A673 (cell line): Measurements from ENCODE around the gene C6orf52. TPM values are rescaled to one million over a fixed set of nuclear protein-coding genes. Genes with fewer than 3 reads are reported as not detected.
"Not testable (repeated sequence)": the region's sequence is repeated elsewhere in the genome, so short reads cannot be mapped to it uniquely, and the experiment has no call there.

Source experiments
- BruUV-seq: library from RNA; stranded (reverse); fragments of 400-500 nt; replicated peaks from 2 replicates; lab custom pipeline; 2021; lab: Mats Ljungman, UMichigan
- CTCF ChIA-PET: fragments of 300-600 bp; sonication (Branson Sonifier 250); formaldehyde crosslinking; loops from one replicate; lab custom pipeline; 2022; ENCODE audit warnings: antibody characterized with exemption; lab: Charles Lee
- POLR2A ChIA-PET: fragments of 300-600 bp; sonication (Branson Sonifier 250); formaldehyde crosslinking; loops from one replicate; lab custom pipeline; 2022; ENCODE audit warnings: antibody characterized with exemption; ENCODE audit not compliant: low non-redundant PET; lab: Charles Lee
- DNase-seq: peaks from one replicate; pipeline ENCODE4 v3.0.0-alpha.2; 2015; ENCODE audit warnings: low spot score
- H3K27ac ChIP-seq: fragments of 200-600 bp; sonication (generic); 2 replicates; pipeline ENCODE4 v1.5.1; 2016; ENCODE audit warnings: mixed run types, low read depth, mild to moderate bottlenecking, mixed read lengths, antibody characterized with exemption, low read length; ENCODE audit not compliant: poor library complexity, severe bottlenecking
- H3K27me3 ChIP-seq: fragments of 200-600 bp; sonication (generic); replicated peaks from 2 replicates; pipeline ENCODE4 v1.6.1; 2017; ENCODE audit warnings: mixed run types, low read depth, mild to moderate bottlenecking, mixed read lengths, antibody characterized with exemption, low read length; ENCODE audit not compliant: insufficient read depth, poor library complexity
- H3K36me3 ChIP-seq: fragments of 200-600 bp; sonication (generic); 2 replicates; pipeline ENCODE4 v1.6.1; 2016; ENCODE audit warnings: mixed run types, mild to moderate bottlenecking, mixed read lengths, antibody characterized with exemption, low read length; ENCODE audit not compliant: insufficient read depth, poor library complexity, severe bottlenecking
- H3K4me1 ChIP-seq: fragments of 200-600 bp; sonication (generic); 2 replicates; pipeline ENCODE4 v1.6.1; 2017; ENCODE audit warnings: mixed run types, mild to moderate bottlenecking, mixed read lengths, antibody characterized with exemption, low read length; ENCODE audit not compliant: insufficient read depth, poor library complexity, severe bottlenecking
- H3K4me3 ChIP-seq: fragments of 200-600 bp; sonication (generic); 2 replicates; pipeline ENCODE4 v1.5.1; 2016; ENCODE audit warnings: low read depth, mixed run types, mild to moderate bottlenecking, mixed read lengths, low read length; ENCODE audit not compliant: poor library complexity, severe bottlenecking
- H3K9me3 ChIP-seq: fragments of 200-600 bp; sonication (generic); 2 replicates; pipeline ENCODE4 v1.6.1; 2016; ENCODE audit warnings: mixed run types, low read depth, mild to moderate bottlenecking, mixed read lengths, antibody characterized with exemption, low read length; ENCODE audit not compliant: poor library complexity, severe bottlenecking
- CTCF ChIP-seq: fragments of 300-800, 200-600 bp; sonication (generic); conservative IDR thresholded peaks from 2 replicates; pipeline ENCODE4 v1.5.1; 2017; ENCODE audit warnings: low read depth, mild to moderate bottlenecking, antibody characterized with exemption, low read length, moderate library complexity, mixed read lengths
- EZH2 ChIP-seq: fragments of 200-600 bp; sonication (generic); IDR thresholded peaks from 2 replicates; pipeline ENCODE4 v1.6.1; 2017; ENCODE audit warnings: borderline replicate concordance, low read depth, mild to moderate bottlenecking, mixed read lengths, antibody characterized with exemption, low read length; ENCODE audit not compliant: poor library complexity, severe bottlenecking
- intact Hi-C: fragments of 100-400 bp; cut with micrococcal nuclease; formaldehyde crosslinking; loops from one replicate; pipeline ENCODE4 v1.10.0; 2022; ENCODE audit not compliant: unreplicated experiment
- total RNA-seq: library from RNA; stranded (reverse); gene quantifications from 2 replicates; pipeline ENCODE4 v1.2.3, GENCODE V29; 2021

The C6orf52 gene
- total RNA-seq, 1 experiment from 2014 or later = 0.69 TPM

DNA sequence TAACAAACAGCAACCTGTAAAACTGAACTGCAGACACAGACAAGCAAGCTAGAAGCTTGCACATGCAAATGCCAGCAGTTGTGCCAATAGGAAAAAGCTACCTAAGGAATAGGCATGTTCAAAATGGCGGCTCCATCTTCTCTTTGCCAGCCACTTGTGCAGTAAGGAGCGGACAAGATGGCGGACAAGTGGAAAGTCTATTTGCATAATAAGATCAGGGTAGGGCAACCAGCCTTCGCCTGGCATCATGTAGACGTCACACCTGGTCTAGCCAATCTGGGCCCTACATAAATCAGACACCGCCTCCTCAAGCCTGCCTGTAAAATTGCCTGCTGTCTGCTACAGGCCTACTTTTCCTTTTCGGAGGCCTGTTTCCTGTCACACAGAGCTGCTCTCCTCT, 18.0 kb downstream of the C6orf52 start:
- Histone ChIP-seq H3K4me1 (no peaks in the 10 kb centered on the region), H3K27ac (no peak overlapping the region), H3K27me3 (peaks cover 12% of the 10 kb centered on the region), H3K9me3 (no peaks in the 10 kb centered on the region), H3K4me3 (no peak overlapping the region), H3K36me3 (no peaks in the 10 kb centered on the region)
- no TSS peak for BruUV-seq
- TF ChIP-seq EZH2 (no peak), CTCF (no peak)
- intact Hi-C loops = no loop called here
- POLR2A ChIA-PET = no interaction called here
- CTCF ChIA-PET = no interaction called here
- DNase-seq = no peak

GRCh38 chr6:10668126-10668917, 26.1 kb downstream of the C6orf52 start:
- Histone ChIP-seq H3K4me1 (no peaks in the 10 kb centered on the region), H3K27ac (no peak overlapping the region), H3K36me3 (no peaks in the 10 kb centered on the region), H3K9me3 (no peaks in the 10 kb centered on the region), H3K27me3 (peaks cover 38% of the 10 kb centered on the region), H3K4me3 (no peak overlapping the region)
- BruUV-seq = no TSS peak
- no peak for DNase-seq
- ChIA-PET POLR2A (no interaction called here), CTCF (no interaction called here)
- TF ChIP-seq CTCF (no peak), EZH2 (no peak)
- intact Hi-C loops = no loop called here

DNA sequence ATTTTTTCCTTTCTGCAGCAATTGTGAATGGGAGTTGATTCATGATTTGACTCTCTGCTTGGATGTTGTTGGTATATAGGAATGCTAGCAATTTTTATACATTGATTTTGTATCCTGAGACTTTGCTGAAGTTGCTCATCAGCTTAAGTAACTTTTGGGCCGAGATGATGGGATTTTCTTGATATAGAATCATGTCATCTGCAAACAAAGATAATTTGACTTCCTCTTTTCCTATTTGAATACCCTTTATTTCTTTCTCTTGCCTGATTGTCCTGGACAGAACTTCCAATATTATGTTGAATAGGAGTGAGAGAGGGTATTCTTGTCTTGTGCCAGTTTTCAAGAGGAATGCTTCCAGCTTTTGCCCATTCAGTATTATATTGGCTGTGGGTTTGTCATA, 28.8 kb downstream of the C6orf52 start:
- intact Hi-C loops, H3K27ac ChIP-seq, H3K4me3 ChIP-seq, POLR2A ChIA-PET, DNase-seq, BruUV-seq, H3K9me3 ChIP-seq, H3K4me1 ChIP-seq, H3K36me3 ChIP-seq, CTCF ChIA-PET: not testable (repeated sequence)
- H3K27me3 ChIP-seq = peaks cover 35% of the 10 kb centered on the region

- H3K36me3 ChIP-seq = no peaks in the 10 kb centered on the region
- no peaks in the 10 kb centered on the region for H3K9me3 ChIP-seq
- peaks cover 14% of the 10 kb centered on the region for H3K27me3 ChIP-seq
- intact Hi-C loops = no loop called here
- H3K4me1 ChIP-seq = no peaks in the 10 kb centered on the region
- CTCF ChIA-PET = no interaction called here
- no peak overlapping the region for H3K4me3 ChIP-seq
- no peak overlapping the region for H3K27ac ChIP-seq
- BruUV-seq = no TSS peak
- DNase-seq = no peak
- TF ChIP-seq CTCF (no peak), EZH2 (no peak)
- POLR2A ChIA-PET = no interaction called here
These were observed 31.7 kb downstream of the C6orf52 start for GRCh38 chr6:10662742-10663141.
